GM06990 (cell line): Measurements from ENCODE around the gene DDX24.

Experiments used
- DNase-seq: peaks from one replicate; pipeline ENCODE4 v3.0.0-alpha.2; 2011; ENCODE audit not compliant: insufficient read length; ENCODE audit errors: extremely low read depth
- H3K27me3 ChIP-seq: replicated peaks from 2 replicates; pipeline ENCODE4 v1.6.0; 2011; ENCODE audit warnings: low read length; ENCODE audit not compliant: control insufficient read depth, insufficient read depth
- H3K36me3 ChIP-seq: 2 replicates; pipeline ENCODE4 v1.5.1; 2011; ENCODE audit warnings: low read length; ENCODE audit not compliant: control insufficient read depth, insufficient read depth
- H3K4me3 ChIP-seq: replicated peaks from 2 replicates; pipeline ENCODE4 v1.5.1; 2011; ENCODE audit warnings: low read depth, mild to moderate bottlenecking, control low read depth, low read length
- TF ChIP-seq, protein P1 (sequence below): IDR thresholded peaks from 2 replicates; pipeline ENCODE4 v1.5.1; 2011; ENCODE audit warnings: low read length, control low read depth, mild to moderate bottlenecking, inconsistent platforms; ENCODE audit not compliant: insufficient read depth, poor library complexity, severe bottlenecking

The DDX24 gene

GRCh38 chr14:94042433-94043091, 38.4 kb downstream of the DDX24 start:
- TF ChIP-seq, protein P1, sequence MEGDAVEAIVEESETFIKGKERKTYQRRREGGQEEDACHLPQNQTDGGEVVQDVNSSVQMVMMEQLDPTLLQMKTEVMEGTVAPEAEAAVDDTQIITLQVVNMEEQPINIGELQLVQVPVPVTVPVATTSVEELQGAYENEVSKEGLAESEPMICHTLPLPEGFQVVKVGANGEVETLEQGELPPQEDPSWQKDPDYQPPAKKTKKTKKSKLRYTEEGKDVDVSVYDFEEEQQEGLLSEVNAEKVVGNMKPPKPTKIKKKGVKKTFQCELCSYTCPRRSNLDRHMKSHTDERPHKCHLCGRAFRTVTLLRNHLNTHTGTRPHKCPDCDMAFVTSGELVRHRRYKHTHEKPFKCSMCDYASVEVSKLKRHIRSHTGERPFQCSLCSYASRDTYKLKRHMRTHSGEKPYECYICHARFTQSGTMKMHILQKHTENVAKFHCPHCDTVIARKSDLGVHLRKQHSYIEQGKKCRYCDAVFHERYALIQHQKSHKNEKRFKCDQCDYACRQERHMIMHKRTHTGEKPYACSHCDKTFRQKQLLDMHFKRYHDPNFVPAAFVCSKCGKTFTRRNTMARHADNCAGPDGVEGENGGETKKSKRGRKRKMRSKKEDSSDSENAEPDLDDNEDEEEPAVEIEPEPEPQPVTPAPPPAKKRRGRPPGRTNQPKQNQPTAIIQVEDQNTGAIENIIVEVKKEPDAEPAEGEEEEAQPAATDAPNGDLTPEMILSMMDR = no peak
- H3K4me3 ChIP-seq = no peak overlapping the region
- peaks cover 8% of the 10 kb centered on the region for H3K36me3 ChIP-seq
- DNase-seq = no peak
- no peaks in the 10 kb centered on the region; the same call in 1 of the 2 replicates for H3K27me3 ChIP-seq

DNA sequence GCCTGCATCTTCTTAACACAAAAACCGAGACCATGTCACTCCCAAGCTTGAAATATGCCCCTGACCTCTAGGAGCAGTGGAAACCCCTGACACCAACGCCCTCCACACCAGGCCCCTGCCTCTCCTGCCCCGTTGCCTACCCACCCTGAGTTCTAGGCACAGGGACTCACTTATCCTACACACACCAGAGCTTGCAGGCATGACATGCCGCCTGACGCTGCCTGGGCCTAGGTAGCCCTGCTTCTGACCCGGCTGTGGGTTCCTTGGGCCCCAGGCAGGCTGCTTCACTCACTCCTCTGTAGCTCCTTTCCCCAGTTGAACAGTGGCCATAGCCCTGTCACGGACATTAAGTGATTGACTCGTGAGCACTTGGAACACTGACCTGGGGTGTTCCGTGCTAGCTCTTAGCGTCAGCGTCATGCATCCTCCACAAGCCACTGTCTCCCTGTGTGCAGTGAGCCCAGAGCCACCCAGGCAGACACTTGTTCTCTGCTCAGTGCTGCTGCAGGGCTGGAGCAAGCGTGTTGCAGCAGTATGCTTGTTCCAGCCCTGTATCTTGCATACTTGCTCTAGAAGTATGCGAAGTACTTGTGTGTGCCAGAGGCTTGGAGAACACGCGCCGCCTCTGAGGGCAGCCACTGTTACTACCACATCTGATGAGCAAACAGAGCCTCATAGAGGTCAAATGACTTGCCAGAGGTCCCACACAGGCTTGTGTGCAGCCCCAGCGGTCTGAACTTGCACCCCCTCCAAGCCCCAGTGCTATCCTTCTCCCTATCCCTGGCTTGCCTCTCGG, 39.3 kb downstream of the DDX24 start:
- Histone ChIP-seq H3K36me3 (peaks cover 6% of the 10 kb centered on the region), H3K27me3 (no peaks in the 10 kb centered on the region; the same call in 1 of the 2 replicates), H3K4me3 (no peak overlapping the region)
- TF ChIP-seq, protein P1 = no peak
- DNase-seq = no peak

DNA sequence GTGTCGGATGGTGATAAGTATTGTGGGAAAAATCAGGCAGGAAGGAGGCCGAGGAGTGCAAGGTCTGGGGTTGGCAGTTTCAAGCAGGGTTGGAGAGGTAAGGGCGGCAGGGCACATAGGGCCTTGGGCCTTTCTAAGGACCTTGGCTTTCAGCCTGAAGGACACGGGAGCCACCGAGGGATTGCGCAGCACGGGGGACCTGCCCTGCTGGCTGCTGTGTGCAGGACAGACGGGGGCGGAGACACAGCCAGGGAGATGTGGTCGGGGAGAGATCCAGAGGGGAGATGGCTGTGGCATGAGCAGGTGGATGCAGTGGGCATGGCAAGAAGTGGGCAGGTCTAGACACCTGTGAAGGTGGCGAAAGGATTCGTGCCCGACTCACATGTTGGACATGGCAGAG, 40.2 kb downstream of the DDX24 start:
- H3K36me3 ChIP-seq = peaks cover 6% of the 10 kb centered on the region
- no peaks in the 10 kb centered on the region; the same call in 1 of the 2 replicates for H3K27me3 ChIP-seq
- no peak for DNase-seq
- H3K4me3 ChIP-seq = no peak overlapping the region
- TF ChIP-seq, protein P1 = no peak

DNA sequence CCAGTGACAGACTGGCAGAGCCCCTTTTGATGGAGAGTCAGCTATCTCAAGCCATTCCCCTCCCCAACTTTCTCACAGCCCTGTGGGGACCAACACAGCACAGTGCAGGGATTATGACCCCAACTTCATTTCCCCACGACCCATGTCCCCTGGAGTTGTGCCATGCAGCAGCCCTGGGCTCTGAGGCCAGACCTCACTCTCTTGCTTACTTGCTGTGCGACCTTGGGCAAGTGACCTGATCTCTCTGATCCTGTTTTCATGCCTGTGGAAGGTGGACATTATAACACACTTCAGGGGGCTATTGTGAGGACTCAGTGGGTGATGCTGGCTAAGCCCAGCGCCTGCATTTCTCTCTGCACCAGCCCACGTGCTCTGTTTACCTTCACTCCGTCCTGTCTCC, 40.8 kb downstream of the DDX24 start:
- DNase-seq = no peak
- H3K4me3 ChIP-seq = no peak overlapping the region
- no peaks in the 10 kb centered on the region; the same call in 1 of the 2 replicates for H3K27me3 ChIP-seq
- TF ChIP-seq, protein P1 = no peak
- peaks cover 6% of the 10 kb centered on the region for H3K36me3 ChIP-seq

DNA sequence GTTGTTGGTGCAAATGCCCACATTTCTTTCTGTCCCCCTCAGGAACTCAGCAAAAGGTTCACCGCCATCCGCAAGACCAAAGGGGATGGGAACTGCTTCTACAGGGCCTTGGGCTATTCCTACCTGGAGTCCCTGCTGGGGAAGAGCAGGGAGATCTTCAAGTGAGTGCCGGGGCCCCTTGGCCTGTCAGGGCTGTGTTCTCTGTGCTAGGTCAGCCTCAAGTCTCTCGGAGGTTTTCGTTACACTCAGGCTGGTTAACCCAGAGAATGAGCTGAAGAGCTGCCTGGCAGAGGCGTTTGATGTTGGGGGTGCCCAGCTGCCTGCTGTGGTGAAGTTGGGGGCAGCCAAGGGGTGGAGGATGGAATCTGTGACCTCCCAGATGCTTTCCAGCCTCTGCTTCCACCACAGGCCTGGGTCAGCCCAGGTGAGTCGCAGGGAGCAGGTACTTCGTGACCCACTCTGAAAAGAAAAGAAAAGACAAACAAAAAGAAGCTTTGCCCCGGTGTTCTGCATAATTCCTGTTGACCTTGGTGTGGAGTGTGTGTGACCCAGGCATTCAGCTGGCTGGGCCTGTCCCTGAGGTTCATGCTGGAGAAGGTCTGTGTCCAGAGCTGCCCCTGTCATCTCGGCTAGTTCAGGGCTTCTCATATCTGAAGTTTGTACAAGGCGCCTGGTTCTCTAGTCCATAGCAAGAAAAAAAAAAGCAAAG, 41.9 kb downstream of the DDX24 start:
- no peaks in the 10 kb centered on the region; the same call in 1 of the 2 replicates for H3K27me3 ChIP-seq
- H3K36me3 ChIP-seq = peaks cover 3% of the 10 kb centered on the region
- no peak for DNase-seq
- TF ChIP-seq, protein P1 = no peak
- H3K4me3 ChIP-seq = no peak overlapping the region
